NT2/D1 (cell line): ENCODE results near the gene FLNB.

Source experiments
- SUZ12 ChIP-seq: IDR thresholded peaks from 2 replicates; pipeline ENCODE4 v1.6.1; 2011; ENCODE audit not compliant: insufficient read length, insufficient read depth; ENCODE audit errors: extremely low read depth
- YY1 ChIP-seq: IDR thresholded peaks from 2 replicates; pipeline ENCODE4 v1.6.1; 2011; ENCODE audit not compliant: insufficient read length, insufficient read depth
- ZNF274 ChIP-seq: IDR thresholded peaks from 2 replicates; pipeline ENCODE4 v1.6.1; 2011; ENCODE audit warnings: mild to moderate bottlenecking, low read depth, low read length

- TF ChIP-seq SUZ12 (no peak), YY1 (no peak), ZNF274 (no peak)
Measured at GRCh38 chr3:58039601-58040000, 31.4 kb downstream of the FLNB start.
